ENCODE results near the gene ANKZF1.

Gene ANKZF1

GRCh38 chr2:219234331-219234730 lies 4.7 kb downstream of the ANKZF1 start:
- no peaks in the 10 kb centered on the region for H3K9me2 ChIP-seq (ENCODE audit: low read depth, low read length)
- H3K27me3 ChIP-seq (ENCODE audit: insufficient read depth, low read length) = no peaks in the 10 kb centered on the region
- no peak overlapping the region for H3K9ac ChIP-seq (ENCODE audit: low read length)
- H3K9me3 ChIP-seq (ENCODE audit: low read length) = no peaks in the 10 kb centered on the region
- no peaks in the 10 kb centered on the region for H4K20me1 ChIP-seq (ENCODE audit: insufficient read depth, low read length)
- no peak overlapping the region for H3K4me3 ChIP-seq (ENCODE audit: low read depth, low read length, poor library complexity, severe bottlenecking)
- no peaks in the 10 kb centered on the region for H3F3A ChIP-seq (ENCODE audit: insufficient read depth, low read length)
- H3K79me2 ChIP-seq (ENCODE audit: insufficient read depth, low read length) = no peaks in the 10 kb centered on the region
- peaks cover 73% of the 10 kb centered on the region for H3K36me3 ChIP-seq (ENCODE audit: insufficient read depth, low read length)
- H3K4me2 ChIP-seq (ENCODE audit: low read length) = no peak overlapping the region
- no peak overlapping the region for H2AFZ ChIP-seq (ENCODE audit: low read length)
- TF ChIP-seq EZH2 (IDR thresholded peaks at IDR 0.05; ENCODE audit: borderline replicate concordance, low read length) (no peak), CTCF (IDR thresholded peaks at IDR 0.05; ENCODE audit: low read length) (no peak)
- H3K4me1 ChIP-seq (ENCODE audit: insufficient read depth, low read length, severe bottlenecking) = peaks cover 9% of the 10 kb centered on the region
- no peak overlapping the region for H3K27ac ChIP-seq (ENCODE audit: low read depth, low read length, poor library complexity, severe bottlenecking)

GRCh38 chr2:219243291-219243761 lies 13.7 kb downstream of the ANKZF1 start:
- no peaks in the 10 kb centered on the region for H3K9me2 ChIP-seq (ENCODE audit: low read depth, low read length)
- TF ChIP-seq EZH2 (IDR thresholded peaks at IDR 0.05; ENCODE audit: borderline replicate concordance, low read length) (no peak), CTCF (IDR thresholded peaks at IDR 0.05; ENCODE audit: low read length) (no peak)
- no peak overlapping the region for H3K4me2 ChIP-seq (ENCODE audit: low read length)
- no peaks in the 10 kb centered on the region for H3F3A ChIP-seq (ENCODE audit: insufficient read depth, low read length)
- H3K9me3 ChIP-seq (ENCODE audit: low read length) = no peaks in the 10 kb centered on the region
- no peaks in the 10 kb centered on the region for H4K20me1 ChIP-seq (ENCODE audit: insufficient read depth, low read length)
- H3K79me2 ChIP-seq (ENCODE audit: insufficient read depth, low read length) = no peaks in the 10 kb centered on the region
- H3K36me3 ChIP-seq (ENCODE audit: insufficient read depth, low read length) = peaks cover 15% of the 10 kb centered on the region
- peaks cover 35% of the 10 kb centered on the region for H3K4me1 ChIP-seq (ENCODE audit: insufficient read depth, low read length, severe bottlenecking)
- no peak overlapping the region for H3K4me3 ChIP-seq (ENCODE audit: low read depth, low read length, poor library complexity, severe bottlenecking)
- no peak overlapping the region for H3K9ac ChIP-seq (ENCODE audit: low read length)
- H3K27me3 ChIP-seq (ENCODE audit: insufficient read depth, low read length) = no peaks in the 10 kb centered on the region
- H3K27ac ChIP-seq (ENCODE audit: low read depth, low read length, poor library complexity, severe bottlenecking) = no peak overlapping the region
- no peak overlapping the region for H2AFZ ChIP-seq (ENCODE audit: low read length)

- H3K27me3 ChIP-seq (ENCODE audit: insufficient read depth, low read length) = no peaks in the 10 kb centered on the region
- H3F3A ChIP-seq (ENCODE audit: insufficient read depth, low read length) = no peaks in the 10 kb centered on the region
- H3K4me1 ChIP-seq (ENCODE audit: insufficient read depth, low read length, severe bottlenecking) = peaks cover 50% of the 10 kb centered on the region
- peak overlapping the region; percentile 78 for H3K4me3 ChIP-seq (ENCODE audit: low read depth, low read length, poor library complexity, severe bottlenecking)
- no peaks in the 10 kb centered on the region for H3K9me3 ChIP-seq (ENCODE audit: low read length)
- no peak overlapping the region for H3K27ac ChIP-seq (ENCODE audit: low read depth, low read length, poor library complexity, severe bottlenecking)
- H2AFZ ChIP-seq (ENCODE audit: low read length) = no peak overlapping the region
- H3K9me2 ChIP-seq (ENCODE audit: low read depth, low read length) = no peaks in the 10 kb centered on the region
- H3K9ac ChIP-seq (ENCODE audit: low read length) = peak overlapping the region; percentile 83
- no peak for TF ChIP-seq EZH2 (IDR thresholded peaks at IDR 0.05; ENCODE audit: borderline replicate concordance, low read length)
- TF ChIP-seq CTCF (IDR thresholded peaks at IDR 0.05; ENCODE audit: low read length) = no peak; the same call in 1 of the 2 replicates
- peaks cover 25% of the 10 kb centered on the region; the same call in 1 of the 2 replicates for H3K36me3 ChIP-seq (ENCODE audit: insufficient read depth, low read length)
- H4K20me1 ChIP-seq (ENCODE audit: insufficient read depth, low read length) = no peaks in the 10 kb centered on the region
- H3K79me2 ChIP-seq (ENCODE audit: insufficient read depth, low read length) = no peaks in the 10 kb centered on the region
- peak overlapping the region; percentile 73 for H3K4me2 ChIP-seq (ENCODE audit: low read length)
These were observed 15.2 kb downstream of the ANKZF1 start for GRCh38 chr2:219244789-219245147.
